ENCODE measurements around the gene ARHGEF19. TPM values are rescaled to one million over a fixed set of nuclear protein-coding genes. Genes with fewer than 3 reads are reported as not detected.

ARHGEF19 gene
- total RNA-seq, 5 donors from 2014 or later (not counting 1 experiment from before 2014, with no cell fraction given): 7.0 to 17.6 (median 12.3) TPM

DNA sequence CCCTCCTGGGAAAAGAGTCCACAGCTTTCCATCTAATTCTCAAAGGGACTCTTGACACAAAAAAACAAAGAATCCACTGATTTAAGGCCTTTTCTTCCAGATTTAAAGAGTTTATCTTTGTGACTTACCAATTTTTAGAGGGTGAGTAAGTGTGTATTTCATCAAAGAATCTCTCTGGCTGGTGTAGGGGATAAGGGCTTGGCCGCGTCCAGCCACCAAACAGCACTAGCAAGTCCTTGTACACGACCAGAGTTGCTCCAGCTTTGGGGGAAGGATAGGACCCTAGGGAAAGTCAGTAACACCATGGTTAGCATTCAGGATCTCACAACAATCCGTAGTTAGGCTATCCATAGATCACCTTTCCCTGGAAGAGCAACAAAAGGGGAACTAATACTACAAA lies 44.0 kb upstream of the ARHGEF19 start:
- Mint-ChIP-seq H3K27me3 (no peaks in the 10 kb centered on the region), H3K4me1 (peaks cover 0 to 4% (median 0%) of the 10 kb centered on the region in 3 donors), H3K9me3 (no peaks in the 10 kb centered on the region), H3K4me3 (no peak overlapping the region), H3K27ac (no peak overlapping the region), H3K36me3 (peaks cover 34% of the 10 kb centered on the region)
- DNase-seq: no peak
- ChIA-PET POLR2A (no interaction called here), CTCF (no interaction called here)
- Histone ChIP-seq H3K36me3 (ENCODE audit: control insufficient read depth in 2 of 2, extremely low read depth in 1 of 2, insufficient read depth in 1 of 2, low read length in 1 of 2) (peaks cover 7 to 51% of the 10 kb centered on the region in 2 donors), H3K9me3 (no peaks in the 10 kb centered on the region), H3K4me1 (ENCODE audit: control insufficient read depth in 1 of 2, extremely low read depth in 1 of 2, insufficient read depth in 2 of 2, low read length in 2 of 2) (no peaks in the 10 kb centered on the region), H3K27me3 (replicated peaks in 1 of 2; ENCODE audit: control insufficient read depth in 2 of 2, extremely low read depth in 1 of 2, insufficient read depth in 2 of 2, low read length in 1 of 2) (no peaks in the 10 kb centered on the region), H3K4me3 (ENCODE audit: control insufficient read depth in 1 of 2, extremely low read depth in 1 of 2, low read length in 1 of 2) (no peak overlapping the region), H3K27ac (ENCODE audit: low read length) (no peak overlapping the region)
- WGBS (ENCODE audit: insufficient coverage): no CpG with 5 or more reads among the region's 4 CpGs
- ATAC-seq (replicated peaks in 1 of 4): no peak

DNA sequence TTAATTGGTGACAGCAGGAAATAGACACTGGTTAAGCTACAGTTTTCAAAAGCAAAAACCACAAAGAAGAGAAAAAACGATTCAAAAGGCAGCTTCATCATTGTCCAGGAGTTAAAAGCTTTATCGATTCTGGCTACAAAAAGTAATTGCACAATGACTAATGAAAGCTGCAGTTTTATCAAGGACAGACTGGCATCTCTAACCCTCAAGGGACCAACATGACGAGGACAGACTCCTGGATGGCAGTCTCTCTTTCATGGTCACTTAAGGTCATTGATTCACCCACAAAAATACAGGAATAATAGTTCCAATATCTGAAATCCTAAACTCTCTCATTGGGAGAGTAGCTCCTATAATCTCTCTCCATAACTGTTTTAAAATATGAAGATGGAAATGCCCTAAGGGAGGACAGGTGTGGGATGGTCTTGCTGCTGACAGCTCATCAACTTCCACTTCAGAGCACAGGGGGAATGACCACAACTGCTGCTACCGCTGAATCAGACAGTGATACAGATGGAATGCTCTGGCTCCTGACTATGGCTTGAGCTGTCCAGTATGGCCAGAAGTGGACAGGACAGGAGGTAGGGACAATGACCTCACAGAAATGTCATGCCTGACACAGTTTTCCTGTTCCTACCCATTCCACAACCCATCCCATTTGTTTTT lies 41.9 kb upstream of the ARHGEF19 start:
- Mint-ChIP-seq H3K27ac (peak overlapping the region in 1 of 2 donors; percentile 64), H3K4me3 (no peak overlapping the region), H3K9me3 (no peaks in the 10 kb centered on the region), H3K4me1 (peaks cover 5 to 12% (median 8%) of the 10 kb centered on the region in 3 donors), H3K36me3 (peaks cover 42% of the 10 kb centered on the region), H3K27me3 (no peaks in the 10 kb centered on the region)
- ATAC-seq (replicated peaks in 1 of 4): no peak
- H3K27ac ChIP-seq (ENCODE audit: low read length): no peak overlapping the region
- H3K4me1 ChIP-seq (ENCODE audit: control insufficient read depth in 1 of 2, extremely low read depth in 1 of 2, insufficient read depth in 2 of 2, low read length in 2 of 2): no peaks in the 10 kb centered on the region
- POLR2A ChIA-PET: interaction anchor here in 1 of 2 donors (0.6 kb wide), 1 partner anchor 47 kb away, joined by 3 read pairs; no protein-coding TSS in a partner anchor
- no peak overlapping the region for H3K4me3 ChIP-seq (ENCODE audit: control insufficient read depth in 1 of 2, extremely low read depth in 1 of 2, low read length in 1 of 2)
- no peak for DNase-seq
- CTCF ChIA-PET: interaction anchor here in 1 of 2 donors (0.7 kb wide), 1 partner anchor 17 kb away, joined by 3 read pairs; no protein-coding TSS in a partner anchor
- H3K27me3 ChIP-seq (replicated peaks in 1 of 2; ENCODE audit: control insufficient read depth in 2 of 2, extremely low read depth in 1 of 2, insufficient read depth in 2 of 2, low read length in 1 of 2): no peaks in the 10 kb centered on the region
- H3K36me3 ChIP-seq (ENCODE audit: control insufficient read depth in 2 of 2, extremely low read depth in 1 of 2, insufficient read depth in 1 of 2, low read length in 1 of 2): peaks cover 13 to 63% of the 10 kb centered on the region in 2 donors
- 82% methylated on average over 4 of the region's 4 CpGs for WGBS (ENCODE audit: insufficient coverage)
- no peaks in the 10 kb centered on the region for H3K9me3 ChIP-seq

DNA sequence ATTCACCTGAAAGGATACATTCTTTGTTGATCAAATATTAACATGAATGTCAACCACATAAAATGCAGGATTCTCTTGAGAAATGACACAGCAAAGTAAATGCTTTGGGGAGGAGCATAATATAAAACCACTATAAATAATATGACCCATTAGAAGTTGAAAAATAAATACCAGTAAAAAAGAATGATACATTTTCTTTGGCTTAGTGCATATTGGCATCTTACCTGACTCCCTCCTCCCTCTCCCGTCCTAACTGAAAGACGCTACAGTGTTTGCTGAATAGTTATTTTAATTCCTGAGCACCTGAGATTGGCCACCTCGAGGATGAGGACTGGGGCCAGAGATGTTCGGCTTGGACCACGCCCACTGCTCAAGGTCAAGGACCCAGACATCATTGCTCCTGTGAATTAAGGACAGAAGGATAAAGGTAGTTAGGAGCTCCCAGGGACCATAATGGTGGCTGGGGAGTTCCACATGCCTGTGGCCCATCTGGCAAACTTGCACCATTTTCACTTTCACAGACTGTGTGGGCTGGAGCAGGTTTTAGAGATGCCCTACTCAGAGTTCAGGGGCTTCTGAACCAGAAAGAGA lies 41.0 kb upstream of the ARHGEF19 start:
- no peaks in the 10 kb centered on the region for H3K4me1 ChIP-seq (ENCODE audit: control insufficient read depth in 1 of 2, extremely low read depth in 1 of 2, insufficient read depth in 2 of 2, low read length in 2 of 2)
- ChIA-PET POLR2A (no interaction called here), CTCF (no interaction called here)
- Mint-ChIP-seq H3K4me3 (no peak overlapping the region), H3K4me1 (peaks cover 12 to 20% (median 16%) of the 10 kb centered on the region in 3 donors), H3K36me3 (peaks cover 42% of the 10 kb centered on the region), H3K27ac (peak overlapping the region in 1 of 2 donors; percentile 67), H3K27me3 (no peaks in the 10 kb centered on the region), H3K9me3 (no peaks in the 10 kb centered on the region)
- H3K4me3 ChIP-seq (ENCODE audit: control insufficient read depth in 1 of 2, extremely low read depth in 1 of 2, low read length in 1 of 2): no peak overlapping the region
- H3K27me3 ChIP-seq (replicated peaks in 1 of 2; ENCODE audit: control insufficient read depth in 2 of 2, extremely low read depth in 1 of 2, insufficient read depth in 2 of 2, low read length in 1 of 2): no peaks in the 10 kb centered on the region
- H3K36me3 ChIP-seq (ENCODE audit: control insufficient read depth in 2 of 2, extremely low read depth in 1 of 2, insufficient read depth in 1 of 2, low read length in 1 of 2): peaks cover 13 to 62% of the 10 kb centered on the region in 2 donors
- no peaks in the 10 kb centered on the region for H3K9me3 ChIP-seq
- H3K27ac ChIP-seq (ENCODE audit: low read length): no peak overlapping the region
- no peak for ATAC-seq (replicated peaks in 1 of 4)
- 100% methylated on average over 3 of the region's 5 CpGs for WGBS (ENCODE audit: insufficient coverage)
- DNase-seq: no peak

DNA sequence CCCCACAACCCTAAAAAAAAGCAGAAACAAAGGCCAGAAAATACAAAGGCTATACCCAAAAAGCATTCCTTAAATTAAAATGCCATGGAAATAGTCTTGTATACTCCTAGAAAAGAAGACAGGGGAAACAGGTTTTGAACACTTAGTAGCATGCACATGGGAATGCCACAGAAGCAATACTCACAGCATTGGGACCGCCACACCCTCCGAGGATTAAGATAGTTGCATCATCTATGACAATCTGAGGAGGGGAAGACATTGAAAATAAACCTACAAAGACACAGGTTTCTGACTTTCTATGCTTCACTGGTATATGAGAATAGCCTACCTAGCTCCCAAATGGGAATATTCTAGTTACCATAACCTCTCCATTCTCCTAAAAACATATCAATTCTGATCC lies 40.5 kb upstream of the ARHGEF19 start:
- CTCF ChIA-PET: no interaction called here
- no peaks in the 10 kb centered on the region for H3K9me3 ChIP-seq
- H3K4me3 ChIP-seq (ENCODE audit: control insufficient read depth in 1 of 2, extremely low read depth in 1 of 2, low read length in 1 of 2): no peak overlapping the region
- Mint-ChIP-seq H3K27ac (no peak overlapping the region), H3K4me1 (peaks cover 12 to 21% (median 17%) of the 10 kb centered on the region in 3 donors), H3K36me3 (peaks cover 42% of the 10 kb centered on the region), H3K9me3 (no peaks in the 10 kb centered on the region), H3K4me3 (no peak overlapping the region), H3K27me3 (no peaks in the 10 kb centered on the region)
- peaks cover 13 to 66% of the 10 kb centered on the region in 2 donors for H3K36me3 ChIP-seq (ENCODE audit: control insufficient read depth in 2 of 2, extremely low read depth in 1 of 2, insufficient read depth in 1 of 2, low read length in 1 of 2)
- no peaks in the 10 kb centered on the region for H3K4me1 ChIP-seq (ENCODE audit: control insufficient read depth in 1 of 2, extremely low read depth in 1 of 2, insufficient read depth in 2 of 2, low read length in 2 of 2)
- WGBS (ENCODE audit: insufficient coverage): no CpG with 5 or more reads among the region's 2 CpGs
- H3K27me3 ChIP-seq (replicated peaks in 1 of 2; ENCODE audit: control insufficient read depth in 2 of 2, extremely low read depth in 1 of 2, insufficient read depth in 2 of 2, low read length in 1 of 2): no peaks in the 10 kb centered on the region
- POLR2A ChIA-PET: no interaction called here
- DNase-seq (no peak), ATAC-seq (replicated peaks in 1 of 4) (no peak)
- H3K27ac ChIP-seq (ENCODE audit: low read length): no peak overlapping the region

DNA sequence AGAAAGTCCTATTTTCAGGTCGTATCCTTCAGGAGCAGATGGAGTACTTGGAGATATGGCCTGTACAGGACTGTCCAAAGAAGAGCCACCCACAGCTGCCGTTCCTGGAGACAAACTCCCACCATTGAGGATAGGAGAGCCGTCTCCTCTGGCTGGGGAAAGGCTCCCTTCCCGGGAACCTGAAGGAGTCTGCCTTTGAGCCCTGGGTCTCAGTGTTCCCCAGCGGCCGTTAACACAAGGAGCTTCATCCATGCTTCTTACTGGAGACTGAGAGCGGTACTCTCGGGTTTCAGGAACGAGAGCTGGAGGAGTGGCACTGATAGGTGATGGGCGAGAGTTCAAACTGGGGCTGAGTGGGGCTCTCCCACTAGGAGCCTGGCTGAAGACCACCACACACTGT lies 38.9 kb upstream of the ARHGEF19 start:
- H3K4me1 Mint-ChIP-seq: peaks cover 12 to 21% (median 17%) of the 10 kb centered on the region in 3 donors
- ATAC-seq (replicated peaks in 1 of 4) (no peak), DNase-seq (no peak)
- no peaks in the 10 kb centered on the region for H3K4me1 ChIP-seq (ENCODE audit: control insufficient read depth in 1 of 2, extremely low read depth in 1 of 2, insufficient read depth in 2 of 2, low read length in 2 of 2)
- no peaks in the 10 kb centered on the region for H3K9me3 Mint-ChIP-seq
- H3K4me3 Mint-ChIP-seq: no peak overlapping the region
- WGBS (ENCODE audit: insufficient coverage): 88% methylated on average over 3 of the region's 10 CpGs
- H3K27ac ChIP-seq (ENCODE audit: low read length): no peak overlapping the region
- ChIA-PET POLR2A (no interaction called here), CTCF (no interaction called here)
- no peak overlapping the region for H3K27ac Mint-ChIP-seq
- peaks cover 13 to 68% of the 10 kb centered on the region in 2 donors for H3K36me3 ChIP-seq (ENCODE audit: control insufficient read depth in 2 of 2, extremely low read depth in 1 of 2, insufficient read depth in 1 of 2, low read length in 1 of 2)
- H3K36me3 Mint-ChIP-seq: peaks cover 38% of the 10 kb centered on the region
- no peaks in the 10 kb centered on the region for H3K27me3 ChIP-seq (replicated peaks in 1 of 2; ENCODE audit: control insufficient read depth in 2 of 2, extremely low read depth in 1 of 2, insufficient read depth in 2 of 2, low read length in 1 of 2)
- no peaks in the 10 kb centered on the region for H3K27me3 Mint-ChIP-seq
- no peak overlapping the region for H3K4me3 ChIP-seq (ENCODE audit: control insufficient read depth in 1 of 2, extremely low read depth in 1 of 2, low read length in 1 of 2)
- H3K9me3 ChIP-seq: no peaks in the 10 kb centered on the region

DNA sequence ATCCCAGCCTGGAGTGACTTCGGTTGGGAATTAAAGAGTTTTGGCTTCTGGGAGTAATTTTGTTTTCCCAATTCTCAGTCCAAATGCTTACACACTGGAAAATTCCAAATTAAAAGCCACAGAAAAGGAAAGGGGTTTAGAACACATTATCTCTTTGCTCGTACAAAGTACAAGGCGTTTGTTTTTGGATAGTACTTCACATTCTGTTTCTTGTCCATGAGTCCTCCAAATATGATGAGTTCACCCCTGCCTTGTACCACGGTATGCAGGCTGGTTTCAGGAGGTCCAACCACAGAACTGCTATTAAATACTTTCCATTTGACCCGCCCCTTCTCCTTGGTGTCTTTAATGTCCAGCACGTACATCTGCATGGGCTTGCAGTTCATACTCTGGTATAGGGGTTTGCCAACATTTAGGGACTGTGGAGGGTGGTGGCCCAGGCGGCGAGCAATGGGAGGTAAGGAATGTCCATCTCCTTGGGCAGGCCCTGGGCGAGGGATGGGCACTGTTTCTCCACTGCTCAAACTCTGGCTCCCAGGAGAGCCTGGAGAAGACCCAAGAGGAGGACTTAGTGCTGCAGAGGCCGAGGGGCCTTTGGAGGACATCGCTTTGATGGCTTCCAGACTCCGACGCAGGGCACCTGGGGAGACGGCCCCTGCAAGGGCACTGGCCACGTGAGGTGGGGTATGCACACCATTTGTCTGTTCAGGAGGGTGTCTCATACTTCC lies 38.2 kb upstream of the ARHGEF19 start:
- ChIA-PET POLR2A (no interaction called here), CTCF (no interaction called here)
- H3K4me3 ChIP-seq (ENCODE audit: control insufficient read depth in 1 of 2, extremely low read depth in 1 of 2, low read length in 1 of 2): no peak overlapping the region
- no peak overlapping the region for H3K4me3 Mint-ChIP-seq
- H3K36me3 Mint-ChIP-seq: peaks cover 34% of the 10 kb centered on the region
- no peaks in the 10 kb centered on the region for H3K4me1 ChIP-seq (ENCODE audit: control insufficient read depth in 1 of 2, extremely low read depth in 1 of 2, insufficient read depth in 2 of 2, low read length in 2 of 2)
- H3K27ac ChIP-seq (ENCODE audit: low read length): no peak overlapping the region
- no peaks in the 10 kb centered on the region for H3K9me3 Mint-ChIP-seq
- H3K4me1 Mint-ChIP-seq: peaks cover 12 to 21% (median 17%) of the 10 kb centered on the region in 3 donors
- no peak overlapping the region for H3K27ac Mint-ChIP-seq
- no peaks in the 10 kb centered on the region for H3K27me3 Mint-ChIP-seq
- peaks cover 13 to 61% of the 10 kb centered on the region in 2 donors for H3K36me3 ChIP-seq (ENCODE audit: control insufficient read depth in 2 of 2, extremely low read depth in 1 of 2, insufficient read depth in 1 of 2, low read length in 1 of 2)
- no peaks in the 10 kb centered on the region for H3K27me3 ChIP-seq (replicated peaks in 1 of 2; ENCODE audit: control insufficient read depth in 2 of 2, extremely low read depth in 1 of 2, insufficient read depth in 2 of 2, low read length in 1 of 2)
- ATAC-seq (replicated peaks in 1 of 4) (no peak), DNase-seq (no peak)
- H3K9me3 ChIP-seq: no peaks in the 10 kb centered on the region
- 98% methylated on average over 7 of the region's 15 CpGs for WGBS (ENCODE audit: insufficient coverage)

Data from T-cell (primary cell).